Measurements from ENCODE around the gene CIITA. TPM values are rescaled to one million over a fixed set of nuclear protein-coding genes. Genes with fewer than 3 reads are reported as not detected.
A peak's percentile ranks its signal among the peaks of the same experiment; 100 is the strongest.

The CIITA gene
- total RNA-seq, 1 donor from 2014 or later = 401 TPM

- ATAC-seq (ENCODE audit: low read depth) (peak; percentile 7), DNase-seq (peak; percentile 57)
- POLR2A ChIA-PET = interaction anchor here (0.6 to 6.3 kb wide), 32 partner anchors 11 to 1788 kb away, joined by 3 to 318 read pairs (median 8); partner anchors contain the start of genes DEXI, HAPSTR1 and NUBP1
- H3K27me3 Mint-ChIP-seq = no peaks in the 10 kb centered on the region
- peaks cover 64% of the 10 kb centered on the region for H3K36me3 Mint-ChIP-seq (ENCODE audit: low read depth)
- no peaks in the 10 kb centered on the region for H3K9me3 Mint-ChIP-seq
- H3K4me1 Mint-ChIP-seq = peaks cover 71% of the 10 kb centered on the region
- intact Hi-C loops (cut with micrococcal nuclease) = loop anchor here (10.0 kb wide), 3 partner anchors 494 to 796 kb away; partner anchors contain the start of genes ATF7IP2 and LITAF
- peak overlapping the region; percentile 90 for H3K27ac Mint-ChIP-seq
- CTCF ChIA-PET = interaction anchor here (0.5 to 5.7 kb wide), 16 partner anchors 10 to 364 kb away, joined by 3 to 76 read pairs (median 4); partner anchors contain the start of gene NUBP1
- peak overlapping the region; percentile 100 for H3K4me3 Mint-ChIP-seq
- TF ChIP-seq, protein P1, sequence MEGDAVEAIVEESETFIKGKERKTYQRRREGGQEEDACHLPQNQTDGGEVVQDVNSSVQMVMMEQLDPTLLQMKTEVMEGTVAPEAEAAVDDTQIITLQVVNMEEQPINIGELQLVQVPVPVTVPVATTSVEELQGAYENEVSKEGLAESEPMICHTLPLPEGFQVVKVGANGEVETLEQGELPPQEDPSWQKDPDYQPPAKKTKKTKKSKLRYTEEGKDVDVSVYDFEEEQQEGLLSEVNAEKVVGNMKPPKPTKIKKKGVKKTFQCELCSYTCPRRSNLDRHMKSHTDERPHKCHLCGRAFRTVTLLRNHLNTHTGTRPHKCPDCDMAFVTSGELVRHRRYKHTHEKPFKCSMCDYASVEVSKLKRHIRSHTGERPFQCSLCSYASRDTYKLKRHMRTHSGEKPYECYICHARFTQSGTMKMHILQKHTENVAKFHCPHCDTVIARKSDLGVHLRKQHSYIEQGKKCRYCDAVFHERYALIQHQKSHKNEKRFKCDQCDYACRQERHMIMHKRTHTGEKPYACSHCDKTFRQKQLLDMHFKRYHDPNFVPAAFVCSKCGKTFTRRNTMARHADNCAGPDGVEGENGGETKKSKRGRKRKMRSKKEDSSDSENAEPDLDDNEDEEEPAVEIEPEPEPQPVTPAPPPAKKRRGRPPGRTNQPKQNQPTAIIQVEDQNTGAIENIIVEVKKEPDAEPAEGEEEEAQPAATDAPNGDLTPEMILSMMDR (IDR thresholded peaks at IDR 0.05) = no peak
These were observed 1.9 kb downstream of the CIITA start for GRCh38 chr16:10878644-10879501.

GRCh38 chr16:10879681-10880589 is 2.9 kb downstream of the CIITA start:
- H3K27ac Mint-ChIP-seq = peak overlapping the region; percentile 90
- H3K36me3 Mint-ChIP-seq (ENCODE audit: low read depth) = peaks cover 74% of the 10 kb centered on the region
- TF ChIP-seq, protein P1 (IDR thresholded peaks at IDR 0.05) = no peak
- ChIA-PET POLR2A (interaction anchor here (0.5 to 6.3 kb wide), 23 partner anchors 10 to 1789 kb away, joined by 3 to 318 read pairs (median 14); partner anchors contain the start of genes DEXI, HAPSTR1 and NUBP1), CTCF (interaction anchor here (0.5 to 5.7 kb wide), 9 partner anchors 10 to 143 kb away, joined by 3 to 76 read pairs (median 3); partner anchors contain the start of gene NUBP1)
- no peak for ATAC-seq (ENCODE audit: low read depth)
- H3K4me3 Mint-ChIP-seq = peak overlapping the region; percentile 100
- H3K9me3 Mint-ChIP-seq = no peaks in the 10 kb centered on the region
- intact Hi-C loops (cut with micrococcal nuclease) = loop anchor here (10.0 kb wide), 3 partner anchors 495 to 795 kb away; partner anchors contain the start of genes ATF7IP2 and LITAF
- H3K27me3 Mint-ChIP-seq = no peaks in the 10 kb centered on the region
- H3K4me1 Mint-ChIP-seq = peaks cover 71% of the 10 kb centered on the region
- DNase-seq = no peak

DNA sequence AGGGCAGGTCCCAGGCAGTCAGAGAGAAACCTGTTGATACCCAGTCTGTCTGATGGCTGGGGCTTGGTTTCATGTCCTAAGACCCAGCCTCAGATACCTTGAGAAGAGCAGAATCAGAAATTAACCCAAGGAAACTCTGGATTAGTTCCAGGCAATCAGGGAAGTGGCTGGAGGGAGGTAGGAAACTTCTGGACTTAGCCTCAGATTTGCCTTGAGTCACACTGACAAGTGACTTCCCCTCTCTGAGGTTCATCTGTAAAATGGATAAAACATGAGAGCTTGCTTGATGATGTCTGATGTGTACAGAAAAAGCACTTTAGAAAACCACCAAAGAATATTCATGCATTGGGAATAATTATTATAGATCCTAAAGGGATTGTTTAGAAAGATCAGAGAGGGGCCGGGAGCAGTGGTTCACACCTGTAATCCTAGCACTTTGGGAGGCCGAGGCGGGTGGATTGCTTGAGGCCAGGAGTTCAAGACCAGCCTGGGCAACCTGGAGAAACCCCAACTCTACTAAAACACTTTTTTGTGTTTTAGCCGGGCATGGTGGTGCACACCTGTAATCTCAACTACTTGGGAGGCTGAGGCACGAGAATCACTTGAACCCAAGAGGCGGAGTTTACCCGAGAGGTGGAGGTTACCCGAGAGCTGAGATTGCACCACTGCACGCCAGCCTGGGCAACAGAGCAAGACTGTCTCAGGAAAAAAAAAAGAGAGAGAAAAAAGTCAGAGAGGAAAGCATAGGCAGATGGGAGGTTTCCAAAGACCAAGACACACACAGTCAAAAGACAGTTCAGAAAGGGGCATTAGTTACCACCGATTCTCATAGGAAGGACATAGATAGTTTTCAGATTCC is 3.8 kb downstream of the CIITA start:
- CTCF ChIA-PET = interaction anchor here (2.9 kb wide), 1 partner anchor 38 kb away, joined by 11 read pairs; no protein-coding TSS in a partner anchor
- DNase-seq (no peak), ATAC-seq (ENCODE audit: low read depth) (no peak)
- Mint-ChIP-seq H3K9me3 (no peaks in the 10 kb centered on the region), H3K4me3 (peak overlapping the region; percentile 100), H3K36me3 (ENCODE audit: low read depth) (peaks cover 82% of the 10 kb centered on the region), H3K4me1 (peaks cover 71% of the 10 kb centered on the region), H3K27me3 (no peaks in the 10 kb centered on the region), H3K27ac (peak overlapping the region; percentile 90)
- TF ChIP-seq, protein P1 (IDR thresholded peaks at IDR 0.05) = no peak
- POLR2A ChIA-PET = interaction anchor here (0.5 to 4.4 kb wide), 15 partner anchors 11 to 1790 kb away, joined by 3 to 65 read pairs (median 5); partner anchors contain the start of genes HAPSTR1 and NUBP1
- intact Hi-C loops (cut with micrococcal nuclease) = no loop called here

DNA sequence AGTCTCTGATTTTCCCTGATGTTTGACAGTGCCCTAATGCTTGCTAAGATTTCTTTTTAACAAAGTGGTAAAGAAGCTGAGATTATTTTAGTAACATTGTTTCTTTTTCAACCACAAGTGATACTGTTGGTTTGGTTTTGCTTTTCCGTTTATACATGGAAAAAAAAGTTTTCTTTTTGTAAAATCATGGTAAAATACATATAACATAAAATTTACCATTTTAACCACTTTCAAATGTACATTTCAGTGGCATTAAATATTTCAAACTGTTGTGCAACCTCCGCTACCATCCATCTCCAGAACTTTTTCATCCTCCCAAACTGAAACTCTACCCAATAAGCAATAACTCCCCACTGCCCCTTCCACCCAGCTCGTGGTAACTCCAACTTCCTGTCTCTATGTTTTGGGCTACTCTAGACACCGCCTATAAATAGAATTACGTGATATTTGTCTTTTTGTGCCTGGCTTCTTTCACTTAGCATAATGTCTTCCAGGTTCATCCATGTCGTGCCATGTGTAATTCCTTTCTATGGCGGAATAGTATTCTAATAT is 4.6 kb downstream of the CIITA start:
- intact Hi-C loops (cut with micrococcal nuclease) = no loop called here
- no peak for ATAC-seq (ENCODE audit: low read depth)
- Mint-ChIP-seq H3K27me3 (no peaks in the 10 kb centered on the region), H3K27ac (peak overlapping the region; percentile 90), H3K9me3 (no peaks in the 10 kb centered on the region), H3K4me1 (peaks cover 71% of the 10 kb centered on the region), H3K4me3 (peak overlapping the region; percentile 100), H3K36me3 (ENCODE audit: low read depth) (peaks cover 90% of the 10 kb centered on the region)
- no peak for DNase-seq
- POLR2A ChIA-PET = interaction anchor here (0.6 to 4.4 kb wide), 14 partner anchors 10 to 1790 kb away, joined by 3 to 65 read pairs (median 5); partner anchors contain the start of genes HAPSTR1 and NUBP1
- TF ChIP-seq, protein P1 (IDR thresholded peaks at IDR 0.05) = no peak
- CTCF ChIA-PET = interaction anchor here (1.1 to 2.9 kb wide), 2 partner anchors 16 to 37 kb away, joined by 3 to 11 read pairs; no protein-coding TSS in a partner anchor
